CD4-positive, alpha-beta T cell treated with Interferon gamma for 1 hour (primary cell): Measurements from ENCODE around the gene BAAT.
"Not testable (repeated sequence)": the region's sequence is repeated elsewhere in the genome, so short reads cannot be mapped to it uniquely, and the experiment has no call there.

Experiments used
- DNase-seq: peaks from one replicate; pipeline ENCODE4 v3.0.0-alpha.2; 2020

The BAAT gene

DNA sequence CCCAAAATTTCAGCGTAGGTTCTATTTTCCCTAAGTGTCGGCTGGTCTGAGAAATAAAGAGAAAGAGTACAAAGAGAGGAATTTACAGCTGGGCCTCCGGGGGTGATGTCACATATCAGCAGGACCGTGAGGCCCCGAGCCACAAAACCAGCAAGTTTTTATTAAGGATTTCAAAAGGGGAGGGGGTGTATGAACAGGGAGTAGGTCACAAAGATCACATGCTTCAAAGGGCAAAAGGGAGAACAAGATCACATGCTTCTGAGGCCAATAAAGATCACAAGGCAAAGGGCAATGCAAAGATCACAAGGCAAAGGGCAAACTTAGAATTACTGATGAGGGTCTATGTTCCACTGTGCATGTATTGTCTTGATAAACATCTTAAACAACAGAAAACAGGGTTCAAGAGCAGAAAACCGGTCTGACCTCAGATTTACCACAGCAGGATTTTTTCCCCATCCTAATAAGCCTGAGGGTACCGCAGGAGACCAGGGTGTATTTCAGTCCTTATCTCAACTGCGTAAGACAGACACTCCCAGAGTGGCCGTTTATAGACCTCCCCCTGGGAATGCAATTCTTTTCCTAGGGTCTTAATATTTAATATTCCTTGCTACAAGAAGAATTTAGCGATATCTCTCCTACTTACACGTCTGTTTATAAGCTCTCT lies at the start of gene BAAT:
Gene BAAT, minus strand, starts transcription at position 134 of the 664 bp plus-strand sequence. CDS start 13,602 bp downstream, outside the sequence.
- DNase-seq = not testable (repeated sequence)

- DNase-seq = no peak
Observed at GRCh38 chr9:101433229-101433628, 48.4 kb upstream of the BAAT start.

- DNase-seq = no peak
Observed at GRCh38 chr9:101432740-101433139, 47.9 kb upstream of the BAAT start.

GRCh38 chr9:101432171-101432570 lies 47.4 kb upstream of the BAAT start:
- DNase-seq = no peak

DNA sequence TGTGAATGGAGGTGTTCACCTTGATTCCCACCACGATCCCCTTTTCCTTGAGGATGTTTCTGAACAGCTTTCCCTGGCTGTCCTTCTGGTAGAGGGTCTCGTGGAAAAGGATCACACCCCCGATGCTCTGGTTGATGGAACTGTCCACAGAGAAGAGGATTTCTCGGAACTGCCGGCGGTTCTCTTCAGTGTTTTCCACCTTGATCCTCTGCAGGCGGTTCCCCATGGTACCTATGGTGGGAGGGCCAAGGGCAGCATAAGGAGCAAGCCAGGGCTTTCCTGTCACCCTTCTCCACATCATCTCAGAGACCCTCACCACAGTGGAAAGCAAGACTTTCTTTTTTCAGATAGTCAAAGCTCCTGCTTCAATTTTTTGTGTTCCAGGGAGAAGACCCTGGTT lies 44.9 kb upstream of the BAAT start:
- DNase-seq = no peak

DNA sequence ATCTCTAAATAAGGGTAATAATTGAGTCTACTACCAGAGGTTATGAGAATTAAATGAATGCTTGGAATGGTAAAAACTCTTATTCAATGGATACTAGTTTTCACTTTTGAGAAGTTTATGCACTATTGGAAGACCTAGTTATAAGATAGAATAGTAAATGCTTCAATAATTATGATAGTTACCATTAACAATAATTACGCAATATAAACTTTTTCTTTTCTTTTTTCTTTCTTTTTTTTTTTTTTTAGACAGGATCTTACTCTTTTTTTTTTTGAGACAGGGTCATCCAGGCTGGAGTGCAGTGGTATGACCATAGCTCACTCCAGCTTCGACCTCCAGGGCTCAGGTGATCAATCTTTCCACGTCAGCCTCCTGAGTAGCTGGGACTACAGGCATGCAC lies 44.1 kb upstream of the BAAT start:
- no peak for DNase-seq

GRCh38 chr9:101427957-101428655 lies 43.3 kb upstream of the BAAT start:
- DNase-seq = no peak

DNA sequence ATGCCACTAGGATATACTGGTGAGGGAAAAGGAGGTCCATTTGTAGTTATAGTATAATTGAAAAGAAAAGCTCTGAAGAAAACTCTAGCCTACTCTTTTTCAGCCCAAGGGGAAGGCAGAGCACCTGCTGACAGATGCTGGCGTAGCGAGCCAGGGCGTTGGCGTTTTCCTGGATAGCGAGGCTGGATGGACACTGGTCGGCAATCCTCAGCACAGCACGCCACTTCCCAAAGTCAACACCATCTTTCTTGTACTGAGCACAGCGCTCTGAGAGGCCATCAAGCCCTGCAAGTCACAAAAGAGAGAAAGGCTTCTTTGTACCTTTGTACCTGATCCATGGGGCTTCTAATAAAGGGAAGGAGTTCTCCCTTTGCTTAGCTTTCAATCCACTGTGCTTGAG lies 42.6 kb upstream of the BAAT start:
- no peak for DNase-seq

DNA sequence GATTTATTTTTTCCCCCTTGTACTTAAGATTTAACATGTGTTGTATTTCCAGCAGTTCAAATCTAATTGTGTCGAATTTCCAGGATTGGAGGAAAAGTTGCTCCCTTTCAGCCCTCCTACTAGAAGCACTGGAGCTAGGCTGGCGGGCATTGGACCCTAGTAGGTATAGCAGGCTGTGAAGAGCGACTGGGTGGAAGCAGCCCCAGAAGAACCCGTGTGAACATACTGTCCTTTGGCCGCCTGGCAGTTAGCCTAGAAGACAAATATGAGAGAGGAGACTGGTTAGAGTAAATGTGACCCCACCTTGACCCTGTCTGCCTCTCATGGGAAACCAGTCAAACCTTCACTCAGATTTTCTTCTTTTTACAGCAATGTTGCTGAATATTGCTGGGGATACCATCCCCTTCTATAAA lies 36.9 kb upstream of the BAAT start:
- no peak for DNase-seq

DNA sequence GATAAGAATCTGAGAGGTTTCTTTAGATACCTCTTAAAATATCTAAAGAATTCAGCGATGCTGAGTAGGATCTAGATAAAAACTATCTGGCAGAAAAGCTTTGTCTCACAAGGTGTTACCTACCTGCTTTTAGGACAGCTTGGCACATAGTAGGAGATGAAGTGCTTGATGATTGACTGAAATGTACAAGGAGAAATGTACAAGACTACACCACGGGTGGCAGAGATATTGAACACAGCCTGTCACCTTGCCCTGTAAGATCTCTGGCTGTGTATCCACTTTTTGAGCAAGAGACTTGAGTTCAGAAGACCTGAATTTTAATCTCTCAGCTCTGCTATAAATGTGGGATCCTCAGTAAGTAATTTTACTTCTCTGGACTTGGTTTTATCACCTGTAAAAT lies 35.1 kb upstream of the BAAT start:
- no peak for DNase-seq

DNA sequence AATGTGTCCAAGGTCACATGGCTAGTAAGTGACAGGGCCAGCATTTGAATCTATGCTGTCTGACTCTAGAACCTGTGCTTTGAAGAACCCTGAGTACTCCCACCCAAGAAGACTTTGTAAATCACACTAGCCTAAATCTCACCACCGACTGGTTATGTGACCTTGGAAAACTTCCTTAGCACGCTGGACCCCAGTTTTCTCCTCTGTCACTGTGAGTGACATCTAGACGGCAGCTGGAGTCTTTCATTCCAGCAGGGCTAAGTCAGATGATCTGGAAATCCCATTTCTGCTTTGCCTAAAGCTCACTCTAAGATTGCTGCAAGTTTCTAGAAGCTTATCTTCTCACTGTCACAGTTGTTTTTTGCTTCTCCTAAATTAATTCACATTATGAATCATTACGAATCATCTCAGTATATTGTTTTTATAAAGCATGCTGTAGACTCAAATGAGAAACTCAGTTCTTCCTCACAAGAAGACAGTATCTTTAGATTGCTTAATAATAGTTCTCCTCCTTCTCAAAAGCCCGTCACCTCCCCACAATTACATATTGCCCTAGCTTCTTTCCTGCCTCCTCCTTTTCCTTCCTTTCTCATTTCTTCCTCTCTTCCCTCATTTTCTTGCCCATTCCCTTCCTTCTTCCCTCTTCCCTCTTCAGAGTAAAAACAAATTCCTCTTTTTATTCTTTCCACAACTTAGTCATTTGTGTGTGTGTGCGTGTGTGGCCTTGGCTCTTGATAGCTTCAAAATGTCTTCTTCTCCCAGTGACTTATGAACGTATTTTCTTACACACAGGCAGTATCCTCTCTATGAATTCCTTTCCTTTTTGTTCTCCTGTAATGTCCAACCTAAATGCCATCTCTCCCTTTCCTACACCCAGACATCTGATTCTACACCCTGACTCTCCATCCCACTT lies 34.0 kb upstream of the BAAT start:
- DNase-seq = no peak

- no peak for DNase-seq
Observed at GRCh38 chr9:101417977-101418376, 33.2 kb upstream of the BAAT start.

- no peak for DNase-seq
Observed at GRCh38 chr9:101417389-101417788, 32.6 kb upstream of the BAAT start.

DNA sequence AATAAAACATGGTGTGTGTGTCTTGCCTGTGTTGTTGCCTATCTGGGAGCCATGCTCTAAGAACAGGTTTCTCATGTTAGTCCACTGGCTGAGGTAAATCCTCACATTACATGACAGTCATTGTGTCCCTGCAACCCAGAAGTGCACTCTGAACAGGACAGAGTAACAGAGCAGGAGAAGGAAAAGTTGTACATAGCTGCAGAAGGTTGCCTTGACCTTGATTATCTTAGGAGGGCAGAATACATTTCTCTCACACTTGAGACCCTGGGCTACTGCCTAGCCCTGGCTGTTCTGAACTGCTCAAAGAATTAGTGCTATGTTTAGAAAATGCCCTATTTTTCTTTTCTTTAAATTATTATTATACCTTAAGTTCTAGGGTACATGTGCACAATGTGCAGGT lies 30.8 kb upstream of the BAAT start:
- no peak for DNase-seq

DNA sequence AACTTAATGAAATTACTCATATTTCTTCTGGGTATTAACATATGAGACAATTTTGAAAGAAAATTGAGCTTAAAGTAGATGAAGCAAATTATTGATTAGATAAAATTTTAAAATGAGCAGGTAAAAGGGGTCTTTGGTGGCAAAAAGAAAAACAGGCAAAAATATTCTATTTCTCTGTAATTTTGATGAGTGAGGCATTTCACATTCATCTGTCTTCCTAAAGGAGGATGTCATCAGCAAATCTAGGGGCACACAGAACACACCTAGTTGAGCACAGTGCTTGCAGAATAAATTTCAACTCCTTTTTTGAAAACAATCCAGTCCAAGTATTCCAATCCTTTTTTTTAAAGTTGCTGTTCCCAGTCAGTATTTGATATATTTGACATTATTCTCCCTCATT lies 30.0 kb upstream of the BAAT start:
- DNase-seq = no peak

GRCh38 chr9:101409079-101409477 lies 24.3 kb upstream of the BAAT start:
- no peak for DNase-seq

DNA sequence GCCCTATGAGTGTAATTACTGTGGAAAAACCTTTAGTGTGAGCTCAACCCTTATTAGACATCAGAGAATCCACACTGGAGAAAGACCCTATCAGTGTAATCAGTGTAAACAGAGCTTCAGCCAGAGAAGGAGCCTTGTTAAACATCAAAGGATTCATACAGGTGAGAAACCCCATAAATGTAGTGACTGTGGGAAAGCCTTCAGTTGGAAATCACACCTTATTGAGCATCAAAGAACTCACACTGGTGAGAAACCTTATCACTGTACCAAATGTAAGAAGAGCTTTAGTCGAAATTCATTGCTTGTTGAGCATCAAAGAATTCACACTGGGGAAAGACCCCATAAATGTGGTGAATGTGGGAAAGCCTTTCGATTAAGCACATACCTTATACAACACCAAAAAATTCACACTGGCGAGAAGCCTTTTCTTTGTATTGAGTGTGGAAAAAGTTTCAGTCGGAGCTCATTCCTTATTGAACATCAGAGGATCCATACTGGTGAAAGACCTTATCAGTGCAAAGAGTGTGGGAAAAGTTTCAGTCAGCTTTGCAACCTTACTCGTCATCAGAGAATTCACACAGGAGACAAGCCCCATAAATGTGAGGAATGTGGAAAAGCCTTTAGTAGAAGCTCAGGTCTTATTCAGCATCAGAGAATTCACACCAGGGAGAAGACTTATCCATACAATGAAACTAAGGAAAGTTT lies 23.7 kb upstream of the BAAT start:
- no peak for DNase-seq

DNA sequence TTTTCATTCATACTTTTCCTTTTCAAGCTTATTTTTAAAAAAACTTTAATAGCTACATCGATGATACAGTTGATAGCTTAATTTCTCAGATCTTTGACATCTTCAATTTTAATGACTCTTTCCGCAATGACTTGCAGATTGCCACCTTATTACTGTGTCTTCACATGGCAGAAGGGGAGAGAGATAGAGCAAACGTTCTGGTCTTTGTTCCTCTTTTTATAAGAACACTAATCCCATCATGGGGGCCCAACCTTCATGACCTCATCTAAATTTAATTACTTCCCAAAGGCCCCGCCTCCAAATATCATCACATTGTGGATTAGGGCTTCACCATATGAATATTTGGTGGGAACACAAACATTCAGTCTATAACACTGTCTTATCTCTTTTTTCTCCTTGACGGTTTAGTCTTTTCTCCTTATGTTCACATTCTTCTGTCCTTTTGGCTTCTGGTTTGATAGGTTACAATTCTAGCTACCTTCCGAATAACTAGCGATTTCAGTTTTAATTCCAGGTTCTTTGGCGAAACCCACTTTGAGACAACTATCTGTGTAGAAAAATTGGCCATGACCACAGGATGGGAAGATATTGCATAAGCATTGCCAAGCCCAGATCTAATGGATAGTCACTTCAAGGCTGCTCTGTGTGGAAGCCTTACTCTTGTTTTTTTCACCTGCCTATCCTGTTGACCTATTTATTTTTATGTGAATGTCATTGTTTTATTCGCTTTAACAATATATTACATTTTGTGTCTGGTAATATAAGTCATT lies 18.9 kb upstream of the BAAT start:
- DNase-seq = no peak

GRCh38 chr9:101400120-101400519 lies 15.3 kb upstream of the BAAT start:
- DNase-seq = no peak

GRCh38 chr9:101399643-101399970 lies 14.8 kb upstream of the BAAT start:
- no peak for DNase-seq

DNA sequence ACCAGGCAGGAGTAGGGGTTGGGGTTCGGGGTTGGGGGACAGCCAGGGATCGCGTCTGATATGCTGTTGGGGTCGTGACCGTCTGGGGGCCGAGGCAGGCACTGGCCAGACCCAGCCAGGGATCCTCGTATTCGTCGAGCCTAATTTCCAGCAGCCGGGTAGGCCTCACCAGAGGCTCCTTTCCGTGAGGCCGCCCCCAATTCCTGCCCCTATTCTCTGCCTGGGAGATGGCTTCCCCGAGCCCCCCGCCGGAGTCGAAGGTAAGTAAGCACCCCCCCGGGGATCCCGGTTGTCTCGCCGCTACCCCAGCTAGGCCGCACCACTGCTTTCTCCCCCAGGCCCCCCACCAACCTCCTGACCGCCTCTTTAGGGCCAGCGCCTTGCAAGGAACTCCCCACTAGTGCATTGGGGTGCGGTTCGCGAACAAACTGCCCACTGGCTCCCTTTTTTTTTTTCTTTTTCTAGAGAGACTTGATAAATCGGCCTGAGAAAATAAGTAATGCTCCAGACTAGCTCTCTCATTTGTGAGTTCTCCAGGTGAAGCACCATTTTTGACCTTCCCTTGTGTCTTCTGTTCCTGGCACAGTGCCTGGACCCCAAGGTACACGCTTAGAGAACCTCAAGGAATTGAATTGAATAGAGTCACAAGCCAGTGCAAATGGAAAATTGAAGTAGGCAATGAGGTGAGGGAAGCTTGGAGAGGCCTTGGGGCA lies 14.3 kb upstream of the BAAT start:
- DNase-seq = no peak
